HEK293 (cell line): ENCODE data around the gene RSPH9.

ENCODE experiments used
- HIC1 ChIP-seq: fragments of 450-650 bp; formaldehyde crosslinking; IDR thresholded peaks from 2 replicates; pipeline ENCODE4 v1.5.1; 2016; ENCODE audit warnings: missing biosample characterization, missing genetic modification characterization
- HOXC10 ChIP-seq: sonication (generic); formaldehyde crosslinking; IDR thresholded peaks from 2 replicates; pipeline ENCODE4 v1.8.1; 2023; ENCODE audit warnings: mild to moderate bottlenecking, missing genetic modification reagents
- KLF16 ChIP-seq: fragments of 450-650 bp; formaldehyde crosslinking; IDR thresholded peaks from 2 replicates; pipeline ENCODE4 v1.5.1; 2017; ENCODE audit warnings: missing biosample characterization, missing genetic modification characterization
- MEIS1 ChIP-seq: sonication (generic); formaldehyde crosslinking; IDR thresholded peaks from 2 replicates; pipeline ENCODE4 v1.8.1; 2022; ENCODE audit warnings: missing genetic modification reagents, mild to moderate bottlenecking, borderline replicate concordance
- ZBTB44 ChIP-seq: fragments of 450-650 bp; IDR thresholded peaks from 2 replicates; pipeline ENCODE4 v1.5.1; 2018; ENCODE audit warnings: missing biosample characterization, mild to moderate bottlenecking, missing genetic modification characterization
- ZFP69B ChIP-seq: fragments of 450-650 bp; formaldehyde crosslinking; IDR thresholded peaks from 2 replicates; pipeline ENCODE4 v1.5.1; 2016; ENCODE audit warnings: missing biosample characterization, missing genetic modification characterization
- ZNF354C ChIP-seq: fragments of 450-650 bp; formaldehyde crosslinking; IDR thresholded peaks from 2 replicates; pipeline ENCODE4 v1.5.1; 2016; ENCODE audit warnings: missing biosample characterization, missing genetic modification characterization, low read depth, borderline replicate concordance
- ZNF398 ChIP-seq: fragments of 450-650 bp; formaldehyde crosslinking; IDR thresholded peaks from 2 replicates; pipeline ENCODE4 v1.5.1; 2017; ENCODE audit warnings: missing biosample characterization, missing genetic modification characterization
- ZNF473 ChIP-seq: fragments of 450-650 bp; formaldehyde crosslinking; IDR thresholded peaks from 2 replicates; pipeline ENCODE4 v1.5.1; 2017; ENCODE audit warnings: missing biosample characterization, missing genetic modification characterization
- ZNF548 ChIP-seq: fragments of 450-650 bp; formaldehyde crosslinking; IDR thresholded peaks from 2 replicates; pipeline ENCODE4 v1.5.1; 2016; ENCODE audit warnings: missing biosample characterization, missing genetic modification characterization
- ZNF549 ChIP-seq: fragments of 450-650 bp; IDR thresholded peaks from 2 replicates; pipeline ENCODE4 v1.5.1; 2018; ENCODE audit warnings: missing biosample characterization, missing genetic modification characterization, mild to moderate bottlenecking, inconsistent platforms, moderate library complexity
- ZNF600 ChIP-seq: fragments of 450-650 bp; formaldehyde crosslinking; IDR thresholded peaks from 2 replicates; pipeline ENCODE4 v1.5.1; 2016; ENCODE audit warnings: missing biosample characterization, missing genetic modification characterization
- ZNF701 ChIP-seq: fragments of 450-650 bp; formaldehyde crosslinking; IDR thresholded peaks from 2 replicates; pipeline ENCODE4 v1.5.1; 2016; ENCODE audit warnings: missing biosample characterization, missing genetic modification characterization
- ZNF707 ChIP-seq: fragments of 450-650 bp; formaldehyde crosslinking; IDR thresholded peaks from 2 replicates; pipeline ENCODE4 v1.5.1; 2016; ENCODE audit warnings: missing biosample characterization, missing genetic modification characterization
- ZSCAN23 ChIP-seq: fragments of 450-650 bp; formaldehyde crosslinking; IDR thresholded peaks from 2 replicates; pipeline ENCODE4 v1.5.1; 2016; ENCODE audit warnings: missing biosample characterization, missing genetic modification characterization
- ZSCAN4 ChIP-seq: fragments of 450-650 bp; formaldehyde crosslinking; IDR thresholded peaks from 2 replicates; pipeline ENCODE4 v1.5.1; 2017; ENCODE audit warnings: missing biosample characterization, missing genetic modification characterization
- TF ChIP-seq, protein P1 (sequence below): fragments of 450-650 bp; formaldehyde crosslinking; IDR thresholded peaks from 2 replicates; pipeline ENCODE4 v1.5.1; 2016; ENCODE audit warnings: missing biosample characterization, missing genetic modification characterization, borderline replicate concordance
- TF ChIP-seq, protein P2 (sequence below): fragments of 450-650 bp; formaldehyde crosslinking; IDR thresholded peaks from 2 replicates; pipeline ENCODE4 v1.5.1; 2016; ENCODE audit warnings: missing biosample characterization, missing genetic modification characterization, borderline replicate concordance
- TF ChIP-seq, protein P3 (sequence below): fragments of 450-650 bp; formaldehyde crosslinking; IDR thresholded peaks from 2 replicates; pipeline ENCODE4 v1.5.1; 2016; ENCODE audit warnings: missing biosample characterization, missing genetic modification characterization

RSPH9 gene

DNA sequence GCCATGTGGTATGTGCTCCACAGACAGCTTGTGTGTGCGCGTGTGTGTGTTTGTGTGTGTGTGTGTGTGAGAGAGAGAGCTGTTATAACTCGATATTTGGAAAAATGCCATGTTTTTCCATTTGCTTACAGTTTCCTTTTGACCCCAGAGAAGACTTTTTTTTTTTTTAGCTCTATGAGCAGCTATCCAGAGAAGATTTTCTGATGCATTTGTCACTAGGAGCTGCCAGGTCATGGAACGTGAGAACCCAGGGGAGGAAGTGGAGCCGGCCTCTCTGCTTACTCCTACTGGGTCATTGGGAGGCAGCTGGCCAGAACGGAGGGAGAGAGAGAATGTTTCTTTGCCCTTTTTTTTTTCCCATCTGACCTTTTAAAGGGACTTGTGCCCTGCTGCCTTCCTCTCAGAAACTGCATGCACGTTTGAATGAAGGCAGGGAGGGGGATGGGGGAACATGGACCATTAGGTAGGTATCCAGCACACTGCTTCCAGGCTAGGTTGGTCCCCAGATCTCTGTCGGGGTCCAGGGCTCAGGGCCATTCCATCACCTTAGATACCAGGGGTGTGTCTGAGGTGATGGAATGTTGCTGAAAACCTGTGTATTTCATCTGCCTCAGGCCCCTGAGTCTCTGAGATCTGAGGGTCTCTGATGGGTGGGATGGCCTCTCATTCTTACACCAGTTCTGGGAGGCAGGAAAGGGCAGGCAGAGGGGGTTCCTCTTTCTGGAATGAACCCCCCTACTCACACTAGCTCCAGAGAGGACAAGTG lies 53.9 kb downstream of the RSPH9 start (continued):
- TF ChIP-seq ZBTB44 (no peak), ZNF473 (tag by site-specific recombination) (no peak), ZSCAN23 (tag by site-specific recombination) (no peak), ZNF548 (no peak), KLF16 (tag by site-specific recombination) (no peak), ZNF600 (0 out of 2 replicates have a peak, but pooled peaks have one; percentile 23), ZSCAN4 (tag by site-specific recombination) (peak; percentile 65), ZNF707 (tag by site-specific recombination) (no peak), ZNF701 (tag by site-specific recombination) (0 out of 2 replicates have a peak, but pooled peaks have one; percentile 18), ZNF398 (tag by site-specific recombination) (peak; percentile 65), ZFP69B (tag by site-specific recombination) (0 out of 2 replicates have a peak, but pooled peaks have one; percentile 41), HIC1 (tag by site-specific recombination) (no peak), MEIS1 (CRISPR knock-in tag) (no peak), ZNF354C (no peak), HOXC10 (CRISPR knock-in tag) (no peak), ZNF549 (no peak)
- TF ChIP-seq, protein P1, sequence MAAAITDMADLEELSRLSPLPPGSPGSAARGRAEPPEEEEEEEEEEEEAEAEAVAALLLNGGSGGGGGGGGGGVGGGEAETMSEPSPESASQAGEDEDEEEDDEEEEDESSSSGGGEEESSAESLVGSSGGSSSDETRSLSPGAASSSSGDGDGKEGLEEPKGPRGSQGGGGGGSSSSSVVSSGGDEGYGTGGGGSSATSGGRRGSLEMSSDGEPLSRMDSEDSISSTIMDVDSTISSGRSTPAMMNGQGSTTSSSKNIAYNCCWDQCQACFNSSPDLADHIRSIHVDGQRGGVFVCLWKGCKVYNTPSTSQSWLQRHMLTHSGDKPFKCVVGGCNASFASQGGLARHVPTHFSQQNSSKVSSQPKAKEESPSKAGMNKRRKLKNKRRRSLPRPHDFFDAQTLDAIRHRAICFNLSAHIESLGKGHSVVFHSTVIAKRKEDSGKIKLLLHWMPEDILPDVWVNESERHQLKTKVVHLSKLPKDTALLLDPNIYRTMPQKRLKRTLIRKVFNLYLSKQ (tag by site-specific recombination), result no peak
- TF ChIP-seq, protein P2, sequence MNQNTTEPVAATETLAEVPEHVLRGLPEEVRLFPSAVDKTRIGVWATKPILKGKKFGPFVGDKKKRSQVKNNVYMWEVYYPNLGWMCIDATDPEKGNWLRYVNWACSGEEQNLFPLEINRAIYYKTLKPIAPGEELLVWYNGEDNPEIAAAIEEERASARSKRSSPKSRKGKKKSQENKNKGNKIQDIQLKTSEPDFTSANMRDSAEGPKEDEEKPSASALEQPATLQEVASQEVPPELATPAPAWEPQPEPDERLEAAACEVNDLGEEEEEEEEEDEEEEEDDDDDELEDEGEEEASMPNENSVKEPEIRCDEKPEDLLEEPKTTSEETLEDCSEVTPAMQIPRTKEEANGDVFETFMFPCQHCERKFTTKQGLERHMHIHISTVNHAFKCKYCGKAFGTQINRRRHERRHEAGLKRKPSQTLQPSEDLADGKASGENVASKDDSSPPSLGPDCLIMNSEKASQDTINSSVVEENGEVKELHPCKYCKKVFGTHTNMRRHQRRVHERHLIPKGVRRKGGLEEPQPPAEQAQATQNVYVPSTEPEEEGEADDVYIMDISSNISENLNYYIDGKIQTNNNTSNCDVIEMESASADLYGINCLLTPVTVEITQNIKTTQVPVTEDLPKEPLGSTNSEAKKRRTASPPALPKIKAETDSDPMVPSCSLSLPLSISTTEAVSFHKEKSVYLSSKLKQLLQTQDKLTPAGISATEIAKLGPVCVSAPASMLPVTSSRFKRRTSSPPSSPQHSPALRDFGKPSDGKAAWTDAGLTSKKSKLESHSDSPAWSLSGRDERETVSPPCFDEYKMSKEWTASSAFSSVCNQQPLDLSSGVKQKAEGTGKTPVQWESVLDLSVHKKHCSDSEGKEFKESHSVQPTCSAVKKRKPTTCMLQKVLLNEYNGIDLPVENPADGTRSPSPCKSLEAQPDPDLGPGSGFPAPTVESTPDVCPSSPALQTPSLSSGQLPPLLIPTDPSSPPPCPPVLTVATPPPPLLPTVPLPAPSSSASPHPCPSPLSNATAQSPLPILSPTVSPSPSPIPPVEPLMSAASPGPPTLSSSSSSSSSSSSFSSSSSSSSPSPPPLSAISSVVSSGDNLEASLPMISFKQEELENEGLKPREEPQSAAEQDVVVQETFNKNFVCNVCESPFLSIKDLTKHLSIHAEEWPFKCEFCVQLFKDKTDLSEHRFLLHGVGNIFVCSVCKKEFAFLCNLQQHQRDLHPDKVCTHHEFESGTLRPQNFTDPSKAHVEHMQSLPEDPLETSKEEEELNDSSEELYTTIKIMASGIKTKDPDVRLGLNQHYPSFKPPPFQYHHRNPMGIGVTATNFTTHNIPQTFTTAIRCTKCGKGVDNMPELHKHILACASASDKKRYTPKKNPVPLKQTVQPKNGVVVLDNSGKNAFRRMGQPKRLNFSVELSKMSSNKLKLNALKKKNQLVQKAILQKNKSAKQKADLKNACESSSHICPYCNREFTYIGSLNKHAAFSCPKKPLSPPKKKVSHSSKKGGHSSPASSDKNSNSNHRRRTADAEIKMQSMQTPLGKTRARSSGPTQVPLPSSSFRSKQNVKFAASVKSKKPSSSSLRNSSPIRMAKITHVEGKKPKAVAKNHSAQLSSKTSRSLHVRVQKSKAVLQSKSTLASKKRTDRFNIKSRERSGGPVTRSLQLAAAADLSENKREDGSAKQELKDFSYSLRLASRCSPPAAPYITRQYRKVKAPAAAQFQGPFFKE (tag by site-specific recombination), result no peak
- TF ChIP-seq, protein P3, sequence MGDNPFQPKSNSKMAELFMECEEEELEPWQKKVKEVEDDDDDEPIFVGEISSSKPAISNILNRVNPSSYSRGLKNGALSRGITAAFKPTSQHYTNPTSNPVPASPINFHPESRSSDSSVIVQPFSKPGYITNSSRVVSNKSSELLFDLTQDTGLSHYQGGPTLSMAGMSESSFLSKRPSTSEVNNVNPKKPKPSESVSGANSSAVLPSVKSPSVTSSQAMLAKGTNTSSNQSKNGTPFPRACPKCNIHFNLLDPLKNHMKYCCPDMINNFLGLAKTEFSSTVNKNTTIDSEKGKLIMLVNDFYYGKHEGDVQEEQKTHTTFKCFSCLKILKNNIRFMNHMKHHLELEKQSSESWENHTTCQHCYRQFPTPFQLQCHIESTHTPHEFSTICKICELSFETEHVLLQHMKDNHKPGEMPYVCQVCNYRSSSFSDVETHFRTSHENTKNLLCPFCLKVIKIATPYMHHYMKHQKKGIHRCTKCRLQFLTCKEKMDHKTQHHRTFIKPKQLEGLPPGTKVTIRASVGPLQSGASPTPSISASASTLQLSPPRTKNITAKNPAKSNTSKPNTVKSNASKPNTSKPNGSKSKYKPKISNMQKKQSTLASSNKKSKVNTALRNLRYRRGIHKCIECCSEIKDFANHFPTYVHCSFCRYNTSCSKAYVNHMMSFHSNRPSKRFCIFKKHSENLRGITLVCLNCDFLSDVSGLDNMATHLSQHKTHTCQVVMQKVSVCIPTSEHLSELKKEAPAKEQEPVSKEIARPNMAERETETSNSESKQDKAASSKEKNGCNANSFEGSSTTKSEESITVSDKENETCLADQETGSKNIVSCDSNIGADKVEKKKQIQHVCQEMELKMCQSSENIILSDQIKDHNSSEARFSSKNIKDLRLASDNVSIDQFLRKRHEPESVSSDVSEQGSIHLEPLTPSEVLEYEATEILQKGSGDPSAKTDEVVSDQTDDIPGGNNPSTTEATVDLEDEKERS, result no peak
